PFSK-1 (cell line): ENCODE measurements around the gene CWC25.

Experiments
- POLR2AphosphoS5 ChIP-seq: IDR thresholded peaks from 2 replicates; pipeline ENCODE4 v1.6.1; 2012; ENCODE audit warnings: low read depth, mild to moderate bottlenecking, control low read depth, low read length, moderate library complexity
- TAF1 ChIP-seq: IDR thresholded peaks from 2 replicates; pipeline ENCODE4 v1.6.1; 2012; ENCODE audit warnings: low read length, control low read depth, borderline replicate concordance; ENCODE audit not compliant: insufficient read depth
- TF ChIP-seq, protein P1 (sequence below), 2 experiments: IDR thresholded peaks; 2 replicates each; pipeline versions ENCODE4 v1.6.1 to v1.8.0; 2011 to 2012; ENCODE audit warnings: low read depth in 2 of 2, low read length in 2 of 2, control low read depth in 1 of 2, inconsistent platforms in 1 of 2, mild to moderate bottlenecking in 1 of 2, moderate library complexity in 1 of 2; ENCODE audit not compliant: insufficient read depth in 1 of 2

DNA sequence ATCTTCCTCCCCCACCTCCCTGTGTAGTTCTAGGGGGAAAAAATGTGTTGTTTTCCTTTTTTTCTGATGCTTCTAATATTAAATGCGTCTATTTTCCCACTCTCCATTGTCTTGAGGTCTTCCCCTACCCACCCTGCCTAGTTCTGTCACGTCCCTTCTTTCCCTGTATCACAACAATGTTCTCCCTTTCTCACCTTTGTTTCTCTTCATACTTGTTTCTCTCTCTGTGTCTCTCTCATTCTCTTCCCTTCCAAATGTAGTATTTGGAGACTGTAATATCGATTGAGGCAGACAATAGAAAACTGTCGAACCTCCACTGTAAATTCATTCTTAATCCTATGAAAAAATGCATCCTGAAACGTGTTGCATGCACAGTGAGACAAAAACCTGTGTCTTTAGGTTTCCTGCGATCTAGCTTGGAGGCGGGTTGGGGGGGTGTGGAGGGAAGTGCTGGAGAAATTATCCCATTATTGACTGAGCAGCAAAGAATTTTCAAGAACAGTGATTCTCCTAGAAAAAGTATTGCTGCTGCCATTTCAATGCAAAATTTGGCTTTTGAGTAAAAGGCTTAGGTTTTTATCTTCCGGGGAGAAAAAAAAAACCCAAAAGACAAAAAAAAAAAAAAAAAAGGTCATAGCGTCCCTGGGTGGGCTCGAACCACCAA lies 73.8 kb downstream of the CWC25 start:
- no peak for TF ChIP-seq TAF1
- no peak for TF ChIP-seq POLR2AphosphoS5
- TF ChIP-seq, protein P1, sequence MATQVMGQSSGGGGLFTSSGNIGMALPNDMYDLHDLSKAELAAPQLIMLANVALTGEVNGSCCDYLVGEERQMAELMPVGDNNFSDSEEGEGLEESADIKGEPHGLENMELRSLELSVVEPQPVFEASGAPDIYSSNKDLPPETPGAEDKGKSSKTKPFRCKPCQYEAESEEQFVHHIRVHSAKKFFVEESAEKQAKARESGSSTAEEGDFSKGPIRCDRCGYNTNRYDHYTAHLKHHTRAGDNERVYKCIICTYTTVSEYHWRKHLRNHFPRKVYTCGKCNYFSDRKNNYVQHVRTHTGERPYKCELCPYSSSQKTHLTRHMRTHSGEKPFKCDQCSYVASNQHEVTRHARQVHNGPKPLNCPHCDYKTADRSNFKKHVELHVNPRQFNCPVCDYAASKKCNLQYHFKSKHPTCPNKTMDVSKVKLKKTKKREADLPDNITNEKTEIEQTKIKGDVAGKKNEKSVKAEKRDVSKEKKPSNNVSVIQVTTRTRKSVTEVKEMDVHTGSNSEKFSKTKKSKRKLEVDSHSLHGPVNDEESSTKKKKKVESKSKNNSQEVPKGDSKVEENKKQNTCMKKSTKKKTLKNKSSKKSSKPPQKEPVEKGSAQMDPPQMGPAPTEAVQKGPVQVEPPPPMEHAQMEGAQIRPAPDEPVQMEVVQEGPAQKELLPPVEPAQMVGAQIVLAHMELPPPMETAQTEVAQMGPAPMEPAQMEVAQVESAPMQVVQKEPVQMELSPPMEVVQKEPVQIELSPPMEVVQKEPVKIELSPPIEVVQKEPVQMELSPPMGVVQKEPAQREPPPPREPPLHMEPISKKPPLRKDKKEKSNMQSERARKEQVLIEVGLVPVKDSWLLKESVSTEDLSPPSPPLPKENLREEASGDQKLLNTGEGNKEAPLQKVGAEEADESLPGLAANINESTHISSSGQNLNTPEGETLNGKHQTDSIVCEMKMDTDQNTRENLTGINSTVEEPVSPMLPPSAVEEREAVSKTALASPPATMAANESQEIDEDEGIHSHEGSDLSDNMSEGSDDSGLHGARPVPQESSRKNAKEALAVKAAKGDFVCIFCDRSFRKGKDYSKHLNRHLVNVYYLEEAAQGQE (IDR thresholded peaks at IDR 0.05; ENCODE audit: insufficient read depth in 1 of 2, low read depth in 2 of 2, low read length in 2 of 2) = no peak
